Heart right ventricle (tissue), 16 donors: ENCODE measurements around the gene TMEM165. TPM values are rescaled to one million over a fixed set of nuclear protein-coding genes. Genes with fewer than 3 reads are reported as not detected.

ENCODE experiments used
- ATAC-seq, 8 donors: fragments of 200-7000 bp; cut with Tn5 transposase; one replicate each; pipeline ENCODE4 v1.9.1; 2020; ENCODE audit warnings: mild to moderate bottlenecking in 8 of 8, moderate library complexity in 8 of 8, moderate number of reproducible peaks in 1 of 8
- DNase-seq, 2 donors: peaks; one replicate each; pipeline ENCODE4 v3.0.0-alpha.2; 2020
- H3K27ac ChIP-seq, 10 donors: fragments of 200-600 bp; sonication (generic) in 2 of 10; one replicate each; pipeline versions ENCODE4 v1.5.0 to v1.8.0; 2020 to 2022; ENCODE audit warnings: mild to moderate bottlenecking in 3 of 10
- H3K27me3 ChIP-seq, 7 donors: fragments of 200-600 bp; one replicate each; pipeline ENCODE4 v1.8.0; 2021 to 2022; ENCODE audit warnings: mild to moderate bottlenecking in 2 of 7
- H3K36me3 ChIP-seq, 9 donors: fragments of 200-600 bp; sonication (generic) in 1 of 9; one replicate each; pipeline versions ENCODE4 v1.5.0 to v1.8.0; 2020 to 2022; ENCODE audit warnings: mild to moderate bottlenecking in 2 of 9
- H3K4me1 ChIP-seq, 9 donors: fragments of 200-600 bp; sonication (generic) in 1 of 9; one replicate each; pipeline versions ENCODE4 v1.5.0 to v1.8.0; 2020 to 2022; ENCODE audit warnings: mild to moderate bottlenecking in 4 of 9
- H3K4me3 ChIP-seq, 10 donors: fragments of 200-600 bp; sonication (generic) in 2 of 10; one replicate each; pipeline versions ENCODE4 v1.5.0 to v1.8.0; 2020 to 2022; ENCODE audit warnings: mild to moderate bottlenecking in 7 of 10, moderate library complexity in 2 of 10
- H3K9me3 ChIP-seq, 11 donors: fragments of 200-600 bp in 10 of 11; sonication (generic) in 2 of 11; one replicate each; pipeline versions ENCODE4 v1.5.0 to v1.8.0; 2013 to 2022; ENCODE audit warnings: mild to moderate bottlenecking in 2 of 11, control low read depth in 1 of 11, moderate library complexity in 1 of 11
- WGBS, 2 donors: extraction: QIAGEN DNeasy Blood & Tissue Kit; methylation state at CpG; one replicate each; pipeline ENCODE4 v1.1.7; 2013; ENCODE audit warnings: inconsistent platforms in 1 of 2; 5-methylcytosine and 5-hydroxymethylcytosine counted together
- intact Hi-C, 10 donors: fragments of 100-400 bp; cut with DNase I; formaldehyde crosslinking; loops; one replicate each; pipeline versions ENCODE4 v1.11.1 to v1.14.2; 2022
- polyA plus RNA-seq, 2 donors: library from polyadenylated mRNA; stranded (reverse); fragments of 200-250 nt; gene quantifications; one replicate each; pipeline ENCODE4 v1.2.3, GENCODE V29; 2013
- total RNA-seq, 10 donors: library from RNA; stranded (reverse); fragmentation: NEBNext Ultra II Directional in 3 of 10; extraction: Animal tissue kit (Norgen Biotek cat#: 25700) in 3 of 10; gene quantifications; one replicate each; pipeline versions ENCODE4 v1.2.1 to v1.2.4, GENCODE V29; 2021 to 2023
- TF ChIP-seq, protein P1 (sequence below), 9 donors: fragments of 200-600 bp; sonication (generic) in 2 of 9; IDR thresholded peaks; one replicate each; pipeline versions ENCODE4 v1.5.0 to v1.8.0; 2021 to 2022; ENCODE audit warnings: antibody characterized with exemption in 9 of 9, mild to moderate bottlenecking in 5 of 9, moderate library complexity in 1 of 9
- donor health status: Arrhythmogenic right ventricular cardiomyopathy.
- donor health status: ischemic (EF 13 %, LVEDD 7.1; RV severe dilation, severe dysfunction).
- donor health status: healthy with polysubstance abuse.
- donor health status: DM: no; HTN: yes; CAD: no.
- donor health status: DM: no; HTN: no; CAD: no.
- donor health status: ischemic (EF 25% LVEDD 6.9; RV normal size, moderate dysfunction).
- donor health status: ischemic (EF 25% LVEDD 5.7; RV mildly dilated, moderate dysfunction).
- donor health status: healthy.
- donor health status: DM: yes; HTN: yes; CAD: no.
- donor health status: Ischemic cardiomyopathy.
- donor health status: ischemic (EF 35%, LVEDD 5.7; RV mildly dilated, moderate dysfunction).
- donor health status: nonischemic (EF 11% LVEDD 7.7; RV severe dilation, severe dysfunction).
- donor health status: DM: yes; HTN: yes; CAD: no.
- donor health status: PGD.
- donor health status: ischemic (EF 29% LVEDD 5.4; RV normal size, mild dysfunction).
- donor health status: nonischemic (EF 23%, LVEDD 6.1; RV moderate dilation, normal function).

Gene TMEM165
- total and polyA plus RNA-seq, 12 donors: 30.3 to 86.3 (median 36.4) TPM

DNA sequence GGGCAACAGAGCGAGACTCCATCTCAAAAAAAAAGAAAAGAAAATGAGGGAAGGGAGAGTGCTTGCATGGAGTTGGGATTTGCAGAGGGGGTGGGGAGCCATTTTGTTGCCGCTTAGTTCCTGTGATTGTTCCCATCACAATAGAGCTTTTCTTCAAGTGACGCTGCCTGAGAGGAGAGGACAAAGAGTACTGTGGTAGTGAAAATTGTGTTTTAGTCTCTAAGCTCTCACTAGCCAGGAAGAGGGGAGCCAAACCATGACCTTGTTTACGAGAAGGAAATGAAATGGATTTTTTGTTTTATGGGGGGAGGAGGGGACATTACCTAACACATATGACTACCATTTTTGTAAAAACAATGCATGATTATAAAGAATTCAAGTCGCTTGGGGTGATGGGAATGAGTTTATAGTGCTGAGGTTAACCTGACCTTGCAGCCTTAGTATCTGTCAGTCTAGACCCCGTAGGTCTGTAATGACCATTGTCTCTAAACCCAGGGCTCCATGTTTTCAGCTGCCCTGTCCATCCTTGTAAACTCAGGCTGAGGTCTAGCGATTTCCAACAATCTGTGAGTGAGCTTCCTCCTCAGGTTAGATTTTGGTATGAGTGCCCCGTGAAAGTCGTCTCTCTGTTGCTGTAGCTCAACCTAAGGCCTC, 30.9 kb upstream of the TMEM165 start:
- peaks cover 0 to 14% (median 0%) of the 10 kb centered on the region in 9 donors for H3K4me1 ChIP-seq
- H3K27me3 ChIP-seq: no peaks in the 10 kb centered on the region
- intact Hi-C loops: loop anchor here in 1 of 10 donors (5.0 kb wide), 1 partner anchor 32 kb away; the partner anchor contains the start of gene TMEM165
- peaks cover 0 to 52% (median 0%) of the 10 kb centered on the region in 9 donors for H3K36me3 ChIP-seq
- ATAC-seq (peak in 7 of 8 donors; percentile 32 to 80 (median 74)), DNase-seq (no peak)
- no peak overlapping the region for H3K4me3 ChIP-seq
- no peaks in the 10 kb centered on the region for H3K9me3 ChIP-seq
- peak overlapping the region in 7 of 10 donors; percentile 24 to 78 (median 47) for H3K27ac ChIP-seq
- WGBS, 2 donors: 81 to 84% methylated on average over 9 of the region's 9 CpGs
- TF ChIP-seq, protein P1, sequence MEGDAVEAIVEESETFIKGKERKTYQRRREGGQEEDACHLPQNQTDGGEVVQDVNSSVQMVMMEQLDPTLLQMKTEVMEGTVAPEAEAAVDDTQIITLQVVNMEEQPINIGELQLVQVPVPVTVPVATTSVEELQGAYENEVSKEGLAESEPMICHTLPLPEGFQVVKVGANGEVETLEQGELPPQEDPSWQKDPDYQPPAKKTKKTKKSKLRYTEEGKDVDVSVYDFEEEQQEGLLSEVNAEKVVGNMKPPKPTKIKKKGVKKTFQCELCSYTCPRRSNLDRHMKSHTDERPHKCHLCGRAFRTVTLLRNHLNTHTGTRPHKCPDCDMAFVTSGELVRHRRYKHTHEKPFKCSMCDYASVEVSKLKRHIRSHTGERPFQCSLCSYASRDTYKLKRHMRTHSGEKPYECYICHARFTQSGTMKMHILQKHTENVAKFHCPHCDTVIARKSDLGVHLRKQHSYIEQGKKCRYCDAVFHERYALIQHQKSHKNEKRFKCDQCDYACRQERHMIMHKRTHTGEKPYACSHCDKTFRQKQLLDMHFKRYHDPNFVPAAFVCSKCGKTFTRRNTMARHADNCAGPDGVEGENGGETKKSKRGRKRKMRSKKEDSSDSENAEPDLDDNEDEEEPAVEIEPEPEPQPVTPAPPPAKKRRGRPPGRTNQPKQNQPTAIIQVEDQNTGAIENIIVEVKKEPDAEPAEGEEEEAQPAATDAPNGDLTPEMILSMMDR (IDR thresholded peaks at IDR 0.05): no peak

DNA sequence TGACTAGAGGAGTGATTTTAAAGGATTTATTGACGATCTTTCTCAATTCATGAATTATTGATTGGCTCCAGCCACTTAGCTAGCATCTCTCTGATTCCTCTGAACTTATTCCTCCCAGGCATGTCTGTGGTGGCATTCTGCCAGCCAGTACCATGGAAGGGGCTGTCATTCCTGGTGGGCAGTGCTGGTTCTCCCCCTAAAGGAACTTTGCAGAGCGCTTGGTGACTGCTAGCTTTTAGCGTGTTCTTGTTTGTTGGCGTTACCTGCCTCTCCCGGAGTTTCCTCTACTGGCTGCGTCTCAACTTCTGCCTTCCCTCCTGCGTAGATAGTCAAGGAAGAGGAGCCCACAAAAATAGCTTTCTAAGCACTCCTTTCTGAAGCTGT, 30.4 kb upstream of the TMEM165 start:
- no peak for DNase-seq
- Histone ChIP-seq H3K9me3 (no peaks in the 10 kb centered on the region), H3K4me1 (peaks cover 0 to 10% (median 0%) of the 10 kb centered on the region in 9 donors), H3K4me3 (no peak overlapping the region), H3K27me3 (no peaks in the 10 kb centered on the region), H3K27ac (peak overlapping the region in 7 of 10 donors; percentile 24 to 78 (median 47)), H3K36me3 (peaks cover 0 to 56% (median 0%) of the 10 kb centered on the region in 9 donors)
- 88 to 97% methylated on average over 7 of the region's 7 CpGs for WGBS, 2 donors
- TF ChIP-seq, protein P1 (IDR thresholded peaks at IDR 0.05): no peak
- ATAC-seq: no peak
- intact Hi-C loops: no loop called here

DNA sequence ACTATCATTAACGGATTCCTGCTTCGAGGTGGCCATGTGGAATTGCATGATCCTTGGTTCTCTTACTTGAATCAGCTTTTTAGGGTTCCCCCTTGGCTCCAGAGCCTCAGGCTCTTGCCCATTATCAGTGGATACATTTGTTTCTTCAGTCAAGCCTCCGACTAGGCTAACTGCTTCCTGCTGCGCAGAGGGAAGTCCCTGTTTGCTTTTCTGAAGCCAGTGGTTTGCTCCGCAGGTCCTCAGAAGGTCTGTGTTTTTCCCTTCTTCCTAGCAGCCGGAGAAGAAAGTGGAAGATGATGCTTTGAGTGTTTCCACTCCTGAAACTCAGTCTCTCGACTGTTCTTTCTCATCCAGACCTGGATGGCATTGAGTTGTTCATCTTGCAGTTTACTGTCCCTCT, 29.1 kb upstream of the TMEM165 start:
- 90 to 93% methylated on average over 7 of the region's 7 CpGs for WGBS, 2 donors
- intact Hi-C loops: no loop called here
- Histone ChIP-seq H3K9me3 (no peaks in the 10 kb centered on the region), H3K4me1 (peaks cover 0 to 10% (median 0%) of the 10 kb centered on the region in 9 donors), H3K27ac (no peak overlapping the region), H3K27me3 (no peaks in the 10 kb centered on the region), H3K36me3 (peaks cover 0 to 65% (median 0%) of the 10 kb centered on the region in 9 donors), H3K4me3 (no peak overlapping the region)
- TF ChIP-seq, protein P1 (IDR thresholded peaks at IDR 0.05): no peak
- DNase-seq: no peak
- no peak for ATAC-seq

DNA sequence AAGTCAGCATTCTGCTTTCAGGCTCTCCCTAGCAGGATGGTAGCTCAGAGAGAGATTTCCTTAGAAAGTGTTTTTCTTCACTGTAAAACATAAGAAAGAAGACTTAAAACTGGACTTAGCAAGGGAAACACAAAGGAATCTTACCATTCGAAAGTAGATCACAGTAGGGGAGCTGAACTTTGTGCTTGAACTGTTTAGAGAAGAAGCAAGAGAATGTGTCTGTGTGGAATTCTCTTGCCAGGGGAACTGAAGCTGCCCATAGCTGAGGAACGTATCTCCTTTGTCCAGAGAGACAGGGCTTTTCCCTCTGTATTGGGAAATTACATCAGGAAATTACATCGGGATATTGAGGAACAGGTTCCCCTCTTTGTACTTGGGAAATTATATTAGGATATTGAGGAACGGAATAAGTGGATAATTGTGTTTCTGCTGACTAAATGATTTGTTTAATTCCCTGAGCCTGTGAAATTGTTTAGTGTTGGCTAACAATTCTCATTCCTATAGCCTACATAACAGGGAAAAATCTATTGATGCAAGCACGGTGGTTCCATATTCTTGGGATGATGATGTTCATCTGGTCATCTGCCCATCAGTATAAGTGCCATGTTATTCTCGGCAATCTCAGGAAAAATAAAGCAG, 28.6 kb upstream of the TMEM165 start:
- no peak overlapping the region for H3K27ac ChIP-seq
- TF ChIP-seq, protein P1 (IDR thresholded peaks at IDR 0.05): no peak
- no peak overlapping the region for H3K4me3 ChIP-seq
- H3K9me3 ChIP-seq: no peaks in the 10 kb centered on the region
- 87 to 90% methylated on average over 6 of the region's 6 CpGs for WGBS, 2 donors
- ATAC-seq (no peak), DNase-seq (no peak)
- peaks cover 0 to 65% (median 0%) of the 10 kb centered on the region in 9 donors for H3K36me3 ChIP-seq
- H3K4me1 ChIP-seq: peaks cover 0 to 10% (median 0%) of the 10 kb centered on the region in 9 donors
- no peaks in the 10 kb centered on the region for H3K27me3 ChIP-seq
- intact Hi-C loops: no loop called here
